Left lung (tissue), 10 donors: Measurements from ENCODE around the gene TKT. TPM values are rescaled to one million over a fixed set of nuclear protein-coding genes. Genes with fewer than 3 reads are reported as not detected.

Experiments
- ATAC-seq: fragments of 200-7000 bp; cut with Tn5 transposase; one replicate; pipeline ENCODE4 v1.9.1; 2020; ENCODE audit warnings: moderate library complexity
- DNase-seq, 4 donors: peaks; one replicate each; pipeline ENCODE4 v3.0.0-alpha.2; 2013 to 2020
- H3K27ac ChIP-seq, 2 donors: fragments of 200-600 bp; sonication (generic) in 1 of 2; one replicate each; pipeline versions ENCODE4 v1.5.0 to v1.8.0; 2020 to 2021
- H3K27me3 ChIP-seq, 2 donors: fragments of 200-600 bp; sonication (generic) in 1 of 2; one replicate each; pipeline versions ENCODE4 v1.5.0 to v1.8.0; 2020 to 2021
- H3K36me3 ChIP-seq, 2 donors: fragments of 200-600 bp; sonication (generic) in 1 of 2; one replicate each; pipeline versions ENCODE4 v1.5.0 to v1.8.0; 2020 to 2021
- H3K4me1 ChIP-seq, 2 donors: fragments of 200-600 bp; one replicate each; pipeline ENCODE4 v1.8.0; 2021
- H3K4me3 ChIP-seq, 2 donors: fragments of 200-600 bp; sonication (generic) in 1 of 2; one replicate each; pipeline versions ENCODE4 v1.5.0 to v1.8.0; 2020 to 2021; ENCODE audit warnings: mild to moderate bottlenecking in 1 of 2
- H3K9me3 ChIP-seq, 2 donors: fragments of 200-600 bp; sonication (generic) in 1 of 2; one replicate each; pipeline versions ENCODE4 v1.5.0 to v1.8.0; 2020 to 2021
- CTCF ChIP-seq, 2 donors: fragments of 200-600 bp; sonication (generic) in 1 of 2; IDR thresholded peaks; one replicate each; pipeline versions ENCODE4 v1.5.0 to v1.8.0; 2021; ENCODE audit warnings: antibody characterized with exemption in 2 of 2
- intact Hi-C, 2 donors: fragments of 100-400 bp; cut with DNase I; formaldehyde crosslinking; loops; one replicate each; pipeline versions ENCODE4 v1.11.2 to v1.14.2; 2022
- polyA plus RNA-seq, 6 donors: library from polyadenylated mRNA; unstranded; fragments of 120-200 nt; gene quantifications; one replicate each; pipeline ENCODE4 v1.2.1, GENCODE V29; 2013; ENCODE audit not compliant: insufficient read length in 6 of 6
- total RNA-seq, 2 donors: library from RNA; stranded (reverse); fragmentation: NEBNext Ultra II Directional; extraction: Animal tissue kit (Norgen Biotek cat#: 25700); gene quantifications; one replicate each; pipeline ENCODE4 v1.2.1, GENCODE V29; 2021
- donor health status: DM: no; HTN: yes; CAD: no.
- donor health status: DM: no; HTN: no; CAD: no.

TKT gene
- total and polyA plus RNA-seq, 8 donors, result 210 to 594 (median 239) TPM

DNA sequence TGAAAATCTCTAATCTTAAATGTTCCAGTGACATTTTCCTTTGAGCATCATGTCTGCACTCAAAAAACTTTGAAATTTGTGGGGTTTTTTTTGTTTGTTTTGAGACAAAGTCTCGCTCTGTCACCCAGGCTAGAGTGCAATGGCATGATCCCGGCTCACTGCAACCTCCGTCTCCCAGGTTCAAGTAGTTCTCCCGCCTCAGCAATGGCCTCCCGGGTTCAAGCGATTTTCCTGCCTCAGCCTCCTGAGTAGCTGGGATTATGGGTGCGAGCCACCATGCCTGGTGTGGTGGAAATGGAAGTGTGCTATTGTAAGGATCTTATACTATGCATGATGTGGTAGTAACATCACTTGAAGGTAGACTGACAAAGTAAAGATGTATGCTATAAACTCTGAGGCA is 42.5 kb downstream of the TKT start:
- intact Hi-C loops, result no loop called here
- TF ChIP-seq CTCF (IDR thresholded peaks at IDR 0.05), result no peak
- peaks cover 0 to 7% of the 10 kb centered on the region in 2 donors for H3K4me1 ChIP-seq
- ATAC-seq (no peak), DNase-seq (no peak)
- no peaks in the 10 kb centered on the region for H3K27me3 ChIP-seq
- no peak overlapping the region for H3K4me3 ChIP-seq
- no peak overlapping the region for H3K27ac ChIP-seq
- no peaks in the 10 kb centered on the region for H3K36me3 ChIP-seq
- peaks cover 0 to 11% of the 10 kb centered on the region in 2 donors for H3K9me3 ChIP-seq

DNA sequence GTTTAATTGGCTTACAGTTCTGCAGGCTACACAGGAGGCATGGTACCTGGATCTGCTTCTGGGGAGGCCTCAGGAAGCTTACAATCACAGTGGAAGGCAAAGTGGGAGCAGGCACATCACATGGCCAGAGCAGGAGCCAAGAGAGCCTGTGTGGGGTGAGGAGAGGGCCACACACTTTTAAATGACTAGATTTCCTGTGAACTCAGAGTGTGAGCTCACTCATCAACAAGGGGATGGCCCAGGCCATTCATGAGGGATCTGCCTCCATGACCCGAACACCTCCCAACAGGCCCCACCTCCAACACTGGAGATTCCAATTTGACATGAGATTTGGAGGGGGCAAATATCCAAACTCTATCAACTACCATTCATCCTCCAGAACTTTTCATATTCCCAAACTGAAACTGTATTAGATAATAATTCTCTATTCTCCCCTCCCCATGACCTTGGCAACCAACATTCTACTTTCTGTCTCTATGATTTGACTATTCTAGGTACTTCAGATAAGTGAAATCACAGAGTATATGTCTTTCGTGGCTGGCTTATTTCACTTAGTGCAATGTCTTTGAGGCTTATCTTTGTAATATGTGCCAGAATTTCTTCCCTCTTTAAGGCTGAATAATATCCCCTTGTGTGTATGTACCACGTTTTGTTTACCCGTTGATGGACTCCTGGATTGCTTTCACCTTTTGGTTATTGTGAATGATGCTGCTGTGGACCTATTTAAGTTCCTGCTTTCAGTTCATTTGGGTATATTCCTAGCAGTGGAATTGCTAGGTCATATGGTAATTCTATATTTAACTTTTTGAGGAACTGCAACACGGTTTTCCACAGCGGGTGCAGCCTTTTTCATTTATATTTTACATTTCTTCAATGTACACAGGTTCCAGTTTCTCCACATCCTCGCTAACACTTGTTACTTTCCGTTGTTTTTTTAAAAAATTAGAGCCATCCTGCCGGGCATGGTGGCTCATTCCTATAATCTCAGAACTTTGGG is 43.8 kb downstream of the TKT start:
- peaks cover 0 to 13% of the 10 kb centered on the region in 2 donors for H3K9me3 ChIP-seq
- TF ChIP-seq CTCF (IDR thresholded peaks at IDR 0.05), result no peak
- ATAC-seq, result no peak
- peaks cover 0 to 7% of the 10 kb centered on the region in 2 donors for H3K4me1 ChIP-seq
- DNase-seq, result no peak
- H3K27ac ChIP-seq, result no peak overlapping the region
- H3K36me3 ChIP-seq, result no peaks in the 10 kb centered on the region
- intact Hi-C loops, result no loop called here
- no peaks in the 10 kb centered on the region for H3K27me3 ChIP-seq
- no peak overlapping the region for H3K4me3 ChIP-seq

DNA sequence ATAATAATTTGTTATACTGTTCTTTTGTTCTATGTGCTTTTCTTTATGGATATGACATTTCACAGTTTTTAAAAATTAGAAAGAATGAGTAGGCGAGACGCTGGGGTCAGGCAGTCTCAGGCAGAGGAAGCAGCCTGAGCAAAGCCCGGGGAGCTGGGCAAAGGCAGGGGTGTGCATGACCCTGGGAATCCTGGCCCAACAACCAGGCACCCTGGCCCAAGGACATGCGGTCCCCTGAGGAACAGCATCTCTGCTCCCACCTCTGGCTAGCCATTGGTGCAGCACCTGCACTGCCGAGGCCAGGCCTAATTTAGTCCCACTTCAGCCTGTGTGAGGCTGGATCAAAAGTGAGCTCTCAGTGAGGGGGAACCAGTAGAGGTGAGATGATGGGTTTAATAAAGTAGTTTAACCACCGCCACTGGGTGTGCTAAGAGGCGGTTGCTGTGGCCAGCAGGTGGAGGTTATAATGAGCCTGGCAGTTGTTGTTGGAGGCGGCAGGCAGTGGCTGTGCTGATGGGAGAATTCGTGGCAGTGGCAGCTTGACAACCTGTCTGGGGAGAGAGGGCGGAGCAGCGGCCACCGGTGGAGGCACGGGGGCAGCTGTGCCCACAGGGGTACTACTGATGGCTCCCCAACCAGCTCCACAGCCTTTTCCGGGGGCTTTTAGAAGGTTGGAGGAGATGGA is 53.3 kb downstream of the TKT start:
- H3K9me3 ChIP-seq, result no peaks in the 10 kb centered on the region
- TF ChIP-seq CTCF (IDR thresholded peaks at IDR 0.05), result no peak
- H3K4me1 ChIP-seq, result no peaks in the 10 kb centered on the region
- intact Hi-C loops, result no loop called here
- no peak for DNase-seq
- no peak overlapping the region for H3K27ac ChIP-seq
- ATAC-seq, result no peak
- H3K36me3 ChIP-seq, result no peaks in the 10 kb centered on the region
- no peak overlapping the region for H3K4me3 ChIP-seq
- no peaks in the 10 kb centered on the region for H3K27me3 ChIP-seq

DNA sequence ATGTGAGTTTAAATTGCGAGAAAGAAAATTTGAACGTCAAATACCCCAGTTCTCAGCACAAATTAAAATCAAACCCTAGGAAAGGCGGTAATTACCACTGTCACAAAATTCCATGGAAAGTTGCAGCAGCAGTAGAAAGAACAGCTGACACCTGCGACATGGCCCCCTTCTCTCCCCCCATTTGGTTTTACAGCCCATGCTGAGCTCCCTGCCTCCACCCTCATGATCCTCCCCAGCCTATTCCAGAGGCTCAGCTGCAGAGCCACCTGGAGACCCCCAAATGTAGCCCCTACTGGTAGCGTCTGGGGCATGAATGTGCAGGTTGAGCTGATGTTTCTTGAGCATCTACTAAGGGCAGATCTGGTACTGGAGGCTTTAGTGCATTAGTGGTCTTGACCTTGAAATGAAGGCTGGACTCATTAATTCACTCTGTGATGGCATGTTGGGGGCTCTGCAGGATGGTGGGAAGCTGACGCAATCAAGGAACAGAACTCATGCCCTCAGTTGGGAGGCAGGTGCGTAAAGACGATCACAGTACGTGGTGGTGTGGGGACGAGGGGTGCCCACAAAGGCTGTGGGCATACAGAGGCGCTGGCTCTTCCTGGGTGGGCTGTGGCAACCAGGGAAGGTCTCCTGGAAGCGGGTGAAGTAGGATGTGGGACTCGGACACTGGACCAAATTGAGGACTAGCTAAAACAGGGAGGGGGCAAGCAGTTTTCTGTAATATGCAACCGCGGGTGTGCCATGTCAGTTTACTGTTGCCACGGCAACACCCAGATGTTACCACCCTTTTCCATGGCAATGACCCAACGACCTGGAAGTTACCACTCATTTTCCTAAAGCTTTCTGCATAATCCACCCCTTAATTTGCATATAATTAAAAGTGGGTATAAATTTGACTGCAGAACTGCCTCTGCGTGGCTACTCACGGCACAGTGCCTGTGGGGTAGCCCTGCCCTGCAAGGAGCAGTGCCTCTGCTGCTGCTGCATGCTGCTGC is 55.0 kb downstream of the TKT start:
- no peaks in the 10 kb centered on the region for H3K36me3 ChIP-seq
- intact Hi-C loops, result no loop called here
- no peak overlapping the region for H3K4me3 ChIP-seq
- no peak for DNase-seq
- no peak for ATAC-seq
- no peak for TF ChIP-seq CTCF (IDR thresholded peaks at IDR 0.05)
- H3K4me1 ChIP-seq, result peaks cover under 1 to 15% of the 10 kb centered on the region in 2 donors
- H3K27ac ChIP-seq, result no peak overlapping the region
- H3K9me3 ChIP-seq, result no peaks in the 10 kb centered on the region
- H3K27me3 ChIP-seq, result no peaks in the 10 kb centered on the region
